H1 (cell line): ENCODE measurements around the gene DMPK. TPM values are rescaled to one million over a fixed set of nuclear protein-coding genes. Genes with fewer than 3 reads are reported as not detected.
A peak's percentile ranks its signal among the peaks of the same experiment; 100 is the strongest.

Experiments
- CTCF ChIA-PET: fragments of 300-600 bp; sonication (Branson Sonifier 250); formaldehyde crosslinking; loops from one replicate; lab custom pipeline; 2021; ENCODE audit not compliant: partially characterized antibody; lab: Charles Lee
- POLR2A ChIA-PET: fragments of 300-600 bp; sonication (Branson Sonifier 250); formaldehyde crosslinking; loops from one replicate; lab custom pipeline; 2021; ENCODE audit warnings: inconsistent platforms; ENCODE audit not compliant: partially characterized antibody; lab: Charles Lee
- DNase-seq, 2 experiments: peaks; one replicate each; pipeline versions ENCODE4 v3.0.0 to v3.0.0-alpha.2; 2010 to 2022; ENCODE audit warnings: low spot score in 2 of 2, low read depth in 1 of 2, mixed read lengths in 1 of 2
- FAIRE-seq: peaks from 2 replicates; lab custom pipeline; 2011; peaks lifted over from hg19 to GRCh38; lab: Jason Lieb, UNC
- H2AFZ ChIP-seq: 2 replicates; pipeline ENCODE4 v1.8.1; 2012; ENCODE audit warnings: low read length, inconsistent platforms
- H2AK5ac ChIP-seq: 2 replicates; pipeline ENCODE4 v1.6.1; 2013; ENCODE audit warnings: low read depth, low read length
- H2BK120ac ChIP-seq: replicated peaks from 2 replicates; pipeline ENCODE3; 2013; ENCODE audit warnings: low read depth, low read length, inconsistent platforms
- H2BK12ac ChIP-seq: 2 replicates; pipeline ENCODE4 v1.6.1; 2013; ENCODE audit warnings: low read depth, low read length
- H2BK15ac ChIP-seq: 2 replicates; pipeline ENCODE4 v1.6.1; 2013; ENCODE audit warnings: low read length
- H2BK20ac ChIP-seq: 2 replicates; pipeline ENCODE4 v1.6.1; 2013; ENCODE audit warnings: low read length
- H2BK5ac ChIP-seq: 2 replicates; pipeline ENCODE4 v1.6.1; 2013; ENCODE audit warnings: low read depth, low read length
- H3K14ac ChIP-seq: 2 replicates; pipeline ENCODE4 v1.6.1; 2013; ENCODE audit warnings: inconsistent platforms; ENCODE audit not compliant: insufficient read length
- H3K18ac ChIP-seq: 2 replicates; pipeline ENCODE4 v1.6.1; 2013; ENCODE audit warnings: low read length; ENCODE audit errors: extremely low read depth
- H3K23ac ChIP-seq: 2 replicates; pipeline ENCODE4 v1.6.1; 2013; ENCODE audit warnings: inconsistent platforms; ENCODE audit not compliant: insufficient read length
- H3K23me2 ChIP-seq: 2 replicates; pipeline ENCODE4 v1.6.1; 2013; ENCODE audit warnings: low read depth, low read length
- H3K27ac ChIP-seq: 2 replicates; pipeline ENCODE4 v1.6.1; 2011; ENCODE audit warnings: low read depth, low read length, inconsistent platforms
- H3K27me3 ChIP-seq, 4 experiments: replicated peaks in 1 of 4; 1 replicate in 1 of 4; 2 replicates in 3 of 4; pipeline versions ENCODE4 v1.6.1 to v1.8.1; 2011 to 2013; ENCODE audit warnings: low read length in 3 of 4, mild to moderate bottlenecking in 3 of 4, inconsistent platforms in 2 of 4, mixed read lengths in 2 of 4, moderate library complexity in 1 of 4; ENCODE audit not compliant: control insufficient read depth in 3 of 4, insufficient read depth in 3 of 4; ENCODE audit errors: extremely low read depth in 1 of 4
- H3K36me3 ChIP-seq, 4 experiments: 2 replicates each; pipeline versions ENCODE4 v1.6.1 to v1.8.1; 2011 to 2013; ENCODE audit warnings: mild to moderate bottlenecking in 4 of 4, low read length in 3 of 4, moderate library complexity in 2 of 4, control low read depth in 1 of 4, inconsistent platforms in 1 of 4; ENCODE audit not compliant: insufficient read depth in 4 of 4, control insufficient read depth in 2 of 4
- H3K4ac ChIP-seq: replicated peaks from 2 replicates; pipeline ENCODE3; 2013; ENCODE audit warnings: low read length, low read depth, mixed read lengths, inconsistent platforms; ENCODE audit not compliant: insufficient read length
- H3K4me1 ChIP-seq, 4 experiments: replicated peaks in 1 of 4; 1 replicate in 1 of 4; 2 replicates in 3 of 4; pipeline versions ENCODE4 v1.6.1 to v1.8.1; 2011 to 2013; ENCODE audit warnings: low read length in 3 of 4, inconsistent platforms in 2 of 4, mixed read lengths in 1 of 4; ENCODE audit not compliant: insufficient read depth in 4 of 4, control insufficient read depth in 3 of 4
- H3K4me2 ChIP-seq, 2 experiments: 2 replicates each; pipeline versions ENCODE4 v1.6.1 to v1.8.1; 2011 to 2013; ENCODE audit warnings: low read depth in 2 of 2, low read length in 2 of 2, control low read depth in 1 of 2, inconsistent platforms in 1 of 2, mild to moderate bottlenecking in 1 of 2; ENCODE audit not compliant: insufficient read depth in 1 of 2
- H3K4me3 ChIP-seq, 4 experiments: fragments of 200-600, 300-600 bp in 1 of 4; sonication (generic), shearing (Covaris generic), sonication (Bioruptor Twin) in 1 of 4; 2 replicates each; pipeline versions ENCODE4 v1.5.1 to v1.8.1; 2011 to 2016; ENCODE audit warnings: low read length in 4 of 4, low read depth in 3 of 4, control low read depth in 2 of 4, inconsistent platforms in 2 of 4, mild to moderate bottlenecking in 2 of 4, mixed read lengths in 1 of 4, moderate library complexity in 1 of 4; ENCODE audit not compliant: insufficient read depth in 2 of 4; ENCODE audit errors: extremely low read depth in 1 of 4
- H3K56ac ChIP-seq: replicated peaks from 2 replicates; pipeline ENCODE3; 2013; ENCODE audit warnings: low read depth, mild to moderate bottlenecking, mixed read lengths, low read length, inconsistent platforms; ENCODE audit not compliant: insufficient read length
- H3K79me1 ChIP-seq: 2 replicates; pipeline ENCODE4 v1.6.1; 2013; ENCODE audit warnings: low read depth, low read length, control low read depth
- H3K79me2 ChIP-seq, 2 experiments: 2 replicates each; pipeline versions ENCODE4 v1.6.1 to v1.8.1; 2012 to 2013; ENCODE audit warnings: low read length in 2 of 2, mild to moderate bottlenecking in 2 of 2, inconsistent platforms in 1 of 2; ENCODE audit not compliant: insufficient read depth in 2 of 2, control insufficient read depth in 1 of 2
- H3K9ac ChIP-seq, 4 experiments: replicated peaks in 1 of 4; 1 replicate in 1 of 4; 2 replicates in 3 of 4; pipeline versions ENCODE4 v1.6.1 to v1.8.1; 2011 to 2013; ENCODE audit warnings: low read depth in 3 of 4, low read length in 3 of 4, control low read depth in 2 of 4, mild to moderate bottlenecking in 2 of 4, moderate library complexity in 2 of 4, inconsistent platforms in 1 of 4; ENCODE audit errors: extremely low read depth in 1 of 4
- H3K9me3 ChIP-seq, 2 experiments: 2 replicates each; pipeline versions ENCODE4 v1.6.1 to v1.8.1; 2012 to 2013; ENCODE audit warnings: mild to moderate bottlenecking in 2 of 2, moderate library complexity in 2 of 2, control low read depth in 1 of 2, inconsistent platforms in 1 of 2, low read depth in 1 of 2, low read length in 1 of 2, mixed read lengths in 1 of 2; ENCODE audit not compliant: insufficient read depth in 2 of 2
- H4K20me1 ChIP-seq, 2 experiments: replicated peaks in 1 of 2; 2 replicates each; pipeline versions ENCODE3 to v1.8.1; 2011 to 2013; ENCODE audit warnings: inconsistent platforms in 2 of 2, low read length in 2 of 2, mild to moderate bottlenecking in 1 of 2; ENCODE audit not compliant: insufficient read depth in 2 of 2, control insufficient read depth in 1 of 2
- H4K5ac ChIP-seq: 2 replicates; pipeline ENCODE4 v1.6.1; 2013; ENCODE audit warnings: low read length, low read depth, mixed read lengths, inconsistent platforms; ENCODE audit not compliant: insufficient read length
- H4K8ac ChIP-seq: 2 replicates; pipeline ENCODE4 v1.8.0; 2013; ENCODE audit warnings: mild to moderate bottlenecking, moderate library complexity, low read length, inconsistent platforms; ENCODE audit not compliant: insufficient read depth; ENCODE audit errors: extremely low read depth
- H4K91ac ChIP-seq: replicated peaks from 2 replicates; pipeline ENCODE3; 2013; ENCODE audit warnings: low read length, mixed read lengths, inconsistent platforms; ENCODE audit not compliant: insufficient read length
- JUN ChIP-seq: IDR thresholded peaks from 2 replicates; pipeline ENCODE4 v1.6.1; 2011; ENCODE audit warnings: low read depth, mild to moderate bottlenecking, improper control_type of control experiment, low read length
- NANOG ChIP-seq: IDR thresholded peaks from 2 replicates; pipeline ENCODE4 v1.6.1; 2011; ENCODE audit warnings: low read length, low read depth, mild to moderate bottlenecking, inconsistent platforms; ENCODE audit not compliant: insufficient read depth, poor library complexity, severe bottlenecking
- SP2 ChIP-seq: IDR thresholded peaks from 2 replicates; pipeline ENCODE4 v1.6.1; 2012; ENCODE audit warnings: mild to moderate bottlenecking, low read length, inconsistent platforms
- ZNF274 ChIP-seq: IDR thresholded peaks from 2 replicates; pipeline ENCODE4 v1.7.0; 2012; ENCODE audit warnings: low read length, borderline replicate concordance; ENCODE audit errors: extremely low read depth
- WGBS, 2 experiments: shearing (Covaris generic) in 1 of 2; methylation state at CpG; one replicate each; pipeline versions ENCODE4 v1.1.6 to v1.1.7; 2013 to 2015; ENCODE audit warnings: low lambda C conversion rate in 2 of 2, mixed read lengths in 2 of 2, inconsistent platforms in 1 of 2, low coverage in 1 of 2, missing lambda C conversion rate in 1 of 2; ENCODE audit not compliant: insufficient replicate concordance in 2 of 2, insufficient coverage in 1 of 2, insufficient read length in 1 of 2; ENCODE audit errors: extremely low coverage in 1 of 2, missing lambda C conversion rate in 1 of 2; 5-methylcytosine and 5-hydroxymethylcytosine counted together
- polyA plus RNA-seq, 7 experiments: library from polyadenylated mRNA; depleted of rRNA in 3 of 7; stranded (reverse) in 5 of 7; unstranded in 2 of 7; fragments of >200 nt in 5 of 7; fragments of 200-250 nt in 2 of 7; gene quantifications; 1 replicate in 5 of 7; 2 replicates in 1 of 7; 4 replicates in 1 of 7; pipeline versions ENCODE4 v1.2.1 to v1.2.3, GENCODE V29; 2011 to 2013; ENCODE audit warnings: missing spikeins in 2 of 7, mixed read lengths in 2 of 7
- total RNA-seq: library from RNA; stranded (reverse); fragmentation: NEBNext Ultra II Directional; extraction: Animal tissue kit (Norgen Biotek cat#: 25700); gene quantifications from 2 replicates; pipeline ENCODE4 v1.2.1, GENCODE V29; 2021
- TF ChIP-seq, protein P1 (sequence below): IDR thresholded peaks from 2 replicates; pipeline ENCODE4 v1.6.1; 2012; ENCODE audit warnings: inconsistent platforms

The DMPK gene
- total and polyA plus RNA-seq, 2 of the 8 experiments (the other 6 are each of a cell fraction or from before 2014, with no cell fraction given), result 13.7 to 27.4 TPM

DNA sequence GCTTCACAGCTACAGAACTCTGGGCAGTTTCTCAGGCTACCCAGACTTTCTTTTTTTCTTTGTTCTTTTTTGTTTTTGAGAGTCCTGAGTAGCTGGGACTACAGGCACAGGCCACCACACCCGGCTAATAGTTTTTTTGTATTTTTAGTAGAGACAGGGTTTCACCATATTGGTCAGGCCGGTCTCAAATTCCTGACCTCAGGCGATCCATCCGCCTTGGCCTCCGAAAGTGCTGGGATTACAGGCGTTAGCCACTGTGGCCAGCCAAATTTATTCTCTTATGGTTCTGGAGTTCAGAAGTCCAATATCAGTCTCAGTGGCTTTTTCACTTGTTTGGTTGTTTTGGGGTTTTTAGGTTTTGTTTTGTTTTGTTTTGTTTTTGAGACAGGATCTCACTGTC, 36.7 kb downstream of the DMPK start:
- ChIA-PET CTCF (interaction anchor here (0.7 kb wide), 2 partner anchors 10 to 19 kb away, joined by 3 read pairs; no protein-coding TSS in a partner anchor), POLR2A (interaction anchor here (1.6 to 2.0 kb wide), 2 partner anchors 24 to 53 kb away, joined by 5 read pairs; partner anchors contain the start of genes QPCTL and SIX5)
- Histone ChIP-seq H2BK5ac (no peak overlapping the region), H3K56ac (no peak overlapping the region), H2BK120ac (no peak overlapping the region), H3K27ac (no peak overlapping the region), H2BK12ac (no peak overlapping the region), H3K14ac (no peak overlapping the region), H2AK5ac (no peak overlapping the region), H3K27me3 (no peaks in the 10 kb centered on the region; a peak in 1 of 7 replicates), H3K9ac (no peak overlapping the region), H3K79me1 (no peaks in the 10 kb centered on the region), H4K8ac (no peak overlapping the region), H3K36me3 (no peaks in the 10 kb centered on the region), H4K20me1 (no peaks in the 10 kb centered on the region), H2BK20ac (no peak overlapping the region), H3K4me3 (no peak overlapping the region), H3K23me2 (no peaks in the 10 kb centered on the region), H4K91ac (no peak overlapping the region), H3K9me3 (no peaks in the 10 kb centered on the region), H3K79me2 (no peaks in the 10 kb centered on the region), H4K5ac (no peak overlapping the region), H3K23ac (no peak overlapping the region), H3K4ac (no peak overlapping the region), H3K4me2 (no peak overlapping the region), H2BK15ac (no peak overlapping the region), H3K18ac (no peak overlapping the region), H2AFZ (peak overlapping the region; percentile 47; the same call in 1 of the 2 replicates), H3K4me1 (no peaks in the 10 kb centered on the region)
- DNase-seq (no peak), FAIRE-seq (no peak)
- WGBS, 2 experiments, result 94% methylated on average over 6 of the region's 6 CpGs; no CpG with 5 or more reads in 1 of the 2 experiments
- no peak for TF ChIP-seq ZNF274
- no peak for TF ChIP-seq NANOG
- no peak for TF ChIP-seq SP2
- TF ChIP-seq, protein P1, sequence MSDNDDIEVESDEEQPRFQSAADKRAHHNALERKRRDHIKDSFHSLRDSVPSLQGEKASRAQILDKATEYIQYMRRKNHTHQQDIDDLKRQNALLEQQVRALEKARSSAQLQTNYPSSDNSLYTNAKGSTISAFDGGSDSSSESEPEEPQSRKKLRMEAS, result no peak
- TF ChIP-seq JUN, result no peak
